OCI-LY3 (cell line): ENCODE results near the gene ATP5F1C.
"Not testable (repeated sequence)": the region's sequence is repeated elsewhere in the genome, so short reads cannot be mapped to it uniquely, and the experiment has no call there.

ENCODE experiments used
- H2AFZ ChIP-seq: fragments of 200-600, 300-600 bp; shearing (Covaris generic); 2 replicates; pipeline ENCODE4 v1.6.0; 2014; ENCODE audit warnings: antibody characterized with exemption, low read depth, low read length
- H3K27ac ChIP-seq: fragments of 200-600, 300-600 bp; sonication (generic); 2 replicates; pipeline ENCODE4 v1.5.1; 2014; ENCODE audit warnings: mild to moderate bottlenecking, low read length, moderate library complexity, mixed read lengths
- H3K27me3 ChIP-seq: fragments of 200-600, 300-600 bp; sonication (generic); 2 replicates; pipeline ENCODE4 v1.6.1; 2014; ENCODE audit warnings: low read depth, low read length, mixed read lengths
- H3K36me3 ChIP-seq: fragments of 200-600, 300-600 bp; sonication (generic); replicated peaks from 2 replicates; pipeline ENCODE3; 2014; ENCODE audit warnings: low read depth, low read length, mixed read lengths
- H3K4me1 ChIP-seq: fragments of 300-600, 200-600 bp; sonication (generic); 2 replicates; pipeline ENCODE4 v1.6.1; 2014; ENCODE audit warnings: low read length, mixed read lengths
- H3K4me2 ChIP-seq: fragments of 200-600, 300-600 bp; sonication (generic); 2 replicates; pipeline ENCODE4 v1.6.1; 2014; ENCODE audit warnings: low read length, mixed read lengths
- H3K4me3 ChIP-seq: fragments of 300-600, 200-600 bp; sonication (generic); 2 replicates; pipeline ENCODE4 v1.5.1; 2014; ENCODE audit warnings: antibody characterized with exemption, mild to moderate bottlenecking, low read length, moderate library complexity
- H3K79me2 ChIP-seq: fragments of 300-600, 200-600 bp; shearing (Covaris generic); 2 replicates; pipeline ENCODE4 v1.6.1; 2014; ENCODE audit warnings: mild to moderate bottlenecking, low read length, mixed read lengths
- H3K9ac ChIP-seq: fragments of 300-600, 200-600 bp; shearing (Covaris generic); 2 replicates; pipeline ENCODE4 v1.6.0; 2014; ENCODE audit warnings: mild to moderate bottlenecking, low read length, moderate library complexity
- H3K9me3 ChIP-seq: fragments of 200-600, 300-600 bp; shearing (Covaris generic); 2 replicates; pipeline ENCODE4 v1.6.1; 2014; ENCODE audit warnings: low read length, mixed read lengths; ENCODE audit not compliant: insufficient read depth
- H4K20me1 ChIP-seq: fragments of 200-600, 300-600 bp; sonication (generic); 2 replicates; pipeline ENCODE4 v1.6.1; 2016; ENCODE audit warnings: low read length, mixed read lengths; ENCODE audit not compliant: insufficient read depth
- CTCF ChIP-seq: fragments of 200-600, 300-600 bp; sonication (generic); IDR thresholded peaks from 2 replicates; pipeline ENCODE4 v1.5.1; 2014; ENCODE audit warnings: antibody characterized with exemption, low read length, low read depth
- EZH2phosphoT487 ChIP-seq: fragments of 200-600 bp; shearing (Covaris generic); IDR thresholded peaks from 2 replicates; pipeline ENCODE4 v1.6.1; 2018; ENCODE audit warnings: antibody characterized with exemption, mixed run types, low read depth

ATP5F1C gene

GRCh38 chr10:7787857-7788638 lies at the start of gene ATP5F1C, which contains the start of gene KIN:
ATP5F1C (plus strand) TSS chr10:7788177; CDS start chr10:7788208, 31 bp downstream.
KIN (minus strand) TSS chr10:7787993; CDS start chr10:7787933, 60 bp downstream.
- peak within 1 kb of the TSS; percentile 99 for H3K4me3 ChIP-seq
- peak within 1 kb of the TSS; percentile 89 for H3K9ac ChIP-seq
- H3K79me2 ChIP-seq = peaks cover 97% of the 10 kb centered on the region
- peak within 1 kb of the TSS; percentile 85 for H3K4me2 ChIP-seq
- no peaks in the 10 kb centered on the region for H3K9me3 ChIP-seq
- TF ChIP-seq EZH2phosphoT487 (no peak), CTCF (no peak)
- H3K36me3 ChIP-seq = no peaks in the 10 kb centered on the region
- H3K27me3 ChIP-seq = no peaks in the 10 kb centered on the region
- peaks cover 20% of the 10 kb centered on the region for H3K4me1 ChIP-seq
- peak within 1 kb of the TSS; percentile 34 for H3K27ac ChIP-seq
- peaks cover 37% of the 10 kb centered on the region for H4K20me1 ChIP-seq
- H2AFZ ChIP-seq = no peak within 1 kb of the TSS

DNA sequence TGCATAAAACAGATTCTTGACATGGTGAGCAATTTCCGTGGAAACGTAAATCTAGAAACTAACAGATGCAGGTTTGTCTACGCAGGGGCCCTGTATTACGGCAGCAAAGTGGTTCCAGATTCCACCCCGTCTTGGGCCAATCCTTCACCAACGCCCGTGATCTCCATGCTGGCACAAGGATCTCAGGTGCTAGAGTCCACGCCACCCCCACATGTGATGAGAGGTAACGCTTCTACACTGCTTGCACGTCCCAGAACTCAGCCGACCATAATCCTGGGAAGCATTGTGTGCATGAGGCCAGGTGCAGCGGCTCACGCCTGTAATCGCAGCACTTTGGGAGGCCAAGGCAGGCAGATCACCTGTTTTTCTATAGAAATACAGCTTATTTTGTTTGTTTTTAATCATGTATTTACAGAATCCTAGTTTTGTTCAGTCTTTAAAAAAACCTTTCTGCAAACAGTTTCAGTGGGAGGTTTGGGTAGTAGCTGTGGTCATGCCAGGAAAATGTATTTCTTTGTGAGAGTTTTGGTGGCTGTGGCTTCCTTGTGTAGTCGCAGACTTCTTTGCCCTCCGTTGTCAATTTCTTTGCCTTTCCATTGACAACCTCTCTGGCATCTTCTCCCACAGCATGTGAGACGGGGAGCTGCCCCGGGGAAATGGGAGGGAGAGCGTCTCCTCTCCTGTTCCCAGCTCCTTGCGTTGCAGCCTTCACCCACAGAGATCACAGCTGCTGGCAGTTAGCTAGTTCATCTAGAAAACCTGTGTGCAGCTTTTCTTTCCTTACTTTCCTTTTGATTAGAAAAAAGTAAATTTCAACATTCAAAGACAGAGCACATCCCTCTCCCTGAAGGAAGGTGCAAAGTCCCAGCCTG lies 49.2 kb upstream of the ATP5F1C start:
- no peak overlapping the region for H3K9ac ChIP-seq

GRCh38 chr10:7744307-7744706 lies 43.7 kb upstream of the ATP5F1C start:
- no peaks in the 10 kb centered on the region for H4K20me1 ChIP-seq
- no peaks in the 10 kb centered on the region for H3K79me2 ChIP-seq
- no peaks in the 10 kb centered on the region for H3K9me3 ChIP-seq
- TF ChIP-seq CTCF (no peak), EZH2phosphoT487 (no peak)
- no peaks in the 10 kb centered on the region for H3K36me3 ChIP-seq
- no peaks in the 10 kb centered on the region for H3K27me3 ChIP-seq
- H2AFZ ChIP-seq = no peak overlapping the region
- H3K9ac ChIP-seq = no peak overlapping the region
- no peak overlapping the region for H3K4me2 ChIP-seq
- H3K27ac ChIP-seq = no peak overlapping the region
- H3K4me1 ChIP-seq = no peaks in the 10 kb centered on the region
- no peak overlapping the region for H3K4me3 ChIP-seq

More for the DNA sequence above, 49.2 kb upstream of the ATP5F1C start:
- TF ChIP-seq CTCF (no peak), EZH2phosphoT487 (no peak)
- no peaks in the 10 kb centered on the region for H3K4me1 ChIP-seq
- H2AFZ ChIP-seq = no peak overlapping the region
- no peaks in the 10 kb centered on the region for H4K20me1 ChIP-seq
- no peaks in the 10 kb centered on the region for H3K9me3 ChIP-seq
- H3K27me3 ChIP-seq = no peaks in the 10 kb centered on the region
- no peaks in the 10 kb centered on the region for H3K36me3 ChIP-seq
- H3K27ac ChIP-seq = no peak overlapping the region
- H3K4me3 ChIP-seq = no peak overlapping the region
- no peak overlapping the region for H3K4me2 ChIP-seq
- no peaks in the 10 kb centered on the region for H3K79me2 ChIP-seq

- not testable (repeated sequence) for H3K9me3 ChIP-seq, H3K27ac ChIP-seq, H3K4me3 ChIP-seq, H3K4me2 ChIP-seq, H3K27me3 ChIP-seq, H3K9ac ChIP-seq, H3K36me3 ChIP-seq, H3K4me1 ChIP-seq, H4K20me1 ChIP-seq, H2AFZ ChIP-seq, H3K79me2 ChIP-seq
Observed at GRCh38 chr10:7748637-7749036, 39.3 kb upstream of the ATP5F1C start.
